Measurements from ENCODE around the gene RANBP1.

RANBP1 gene

GRCh38 chr22:20148414-20148813 lies 32.5 kb downstream of the RANBP1 start:
- POLR2A ChIA-PET, result no interaction called here
- TF ChIP-seq TARDBP (IDR thresholded peaks at IDR 0.05) (no peak), SUZ12 (IDR thresholded peaks at IDR 0.05) (no peak), BHLHE40 (IDR thresholded peaks at IDR 0.05; ENCODE audit: borderline replicate concordance) (no peak), LEF1 (IDR thresholded peaks at IDR 0.05; ENCODE audit: borderline replicate concordance) (no peak), NFRKB (IDR thresholded peaks at IDR 0.05) (no peak), FOXA1 (IDR thresholded peaks at IDR 0.05) (no peak), ZNF384 (IDR thresholded peaks at IDR 0.05) (no peak), L3MBTL2 (conservative IDR thresholded peaks at IDR 0.05) (no peak), ARNT (IDR thresholded peaks at IDR 0.05) (no peak), SP1 (IDR thresholded peaks at IDR 0.05) (no peak), FOXM1 (IDR thresholded peaks at IDR 0.05; ENCODE audit: borderline replicate concordance) (no peak), ELF4 (IDR thresholded peaks at IDR 0.05) (no peak), PKNOX1 (IDR thresholded peaks at IDR 0.05) (no peak), FOXK2 (IDR thresholded peaks at IDR 0.05) (no peak), HDGF (IDR thresholded peaks at IDR 0.05; ENCODE audit: borderline replicate concordance) (no peak), CTBP1 (IDR thresholded peaks at IDR 0.05; ENCODE audit: borderline replicate concordance) (no peak)

GRCh38 chr22:20149257-20150250 lies 33.6 kb downstream of the RANBP1 start:
- CTCF ChIA-PET, result no interaction called here
- TF ChIP-seq FOXA1 (IDR thresholded peaks at IDR 0.05) (no peak), LEF1 (IDR thresholded peaks at IDR 0.05; ENCODE audit: borderline replicate concordance) (no peak), ELF4 (IDR thresholded peaks at IDR 0.05) (no peak), L3MBTL2 (conservative IDR thresholded peaks at IDR 0.05) (no peak), PKNOX1 (IDR thresholded peaks at IDR 0.05) (no peak), SP1 (IDR thresholded peaks at IDR 0.05) (no peak), HDGF (IDR thresholded peaks at IDR 0.05; ENCODE audit: borderline replicate concordance) (no peak), SUZ12 (IDR thresholded peaks at IDR 0.05) (no peak), NFRKB (IDR thresholded peaks at IDR 0.05) (no peak), CTBP1 (IDR thresholded peaks at IDR 0.05; ENCODE audit: borderline replicate concordance) (no peak), ARNT (IDR thresholded peaks at IDR 0.05) (no peak)
- DNase-seq (ENCODE audit: extremely low spot score), result no peak
- POLR2A ChIA-PET, result no interaction called here

More at GRCh38 chr22:20148414-20148813, 32.5 kb downstream of the RANBP1 start:
- no peak for DNase-seq (ENCODE audit: extremely low spot score)
- CTCF ChIA-PET, result interaction anchor here (0.7 kb wide), 1 partner anchor 221 kb away, joined by 3 read pairs; no protein-coding TSS in a partner anchor

- TF ChIP-seq SUZ12 (IDR thresholded peaks at IDR 0.05), result no peak
- no peak for TF ChIP-seq FOXA1 (IDR thresholded peaks at IDR 0.05)
- no peak for TF ChIP-seq LEF1 (IDR thresholded peaks at IDR 0.05; ENCODE audit: borderline replicate concordance)
- TF ChIP-seq ARNT (IDR thresholded peaks at IDR 0.05), result no peak
- no peak for TF ChIP-seq NFRKB (IDR thresholded peaks at IDR 0.05)
- no peak for TF ChIP-seq CTBP1 (IDR thresholded peaks at IDR 0.05; ENCODE audit: borderline replicate concordance)
- TF ChIP-seq PKNOX1 (IDR thresholded peaks at IDR 0.05), result no peak
- TF ChIP-seq BHLHE40 (IDR thresholded peaks at IDR 0.05; ENCODE audit: borderline replicate concordance), result no peak
- TF ChIP-seq ELF4 (IDR thresholded peaks at IDR 0.05), result no peak
- TF ChIP-seq FOXK2 (IDR thresholded peaks at IDR 0.05), result no peak
- TF ChIP-seq HDGF (IDR thresholded peaks at IDR 0.05; ENCODE audit: borderline replicate concordance), result no peak
- TF ChIP-seq FOXM1 (IDR thresholded peaks at IDR 0.05; ENCODE audit: borderline replicate concordance), result no peak
- TF ChIP-seq ZNF384 (IDR thresholded peaks at IDR 0.05), result no peak
- TF ChIP-seq TARDBP (IDR thresholded peaks at IDR 0.05), result no peak
- no peak for TF ChIP-seq L3MBTL2 (conservative IDR thresholded peaks at IDR 0.05)
- TF ChIP-seq SP1 (IDR thresholded peaks at IDR 0.05), result no peak
- ChIA-PET POLR2A (interaction anchor here (1.0 kb wide), 1 partner anchor 169 kb away, joined by 3 read pairs; the partner anchor contains the start of gene DGCR6L), CTCF (no interaction called here)
- no peak for DNase-seq (ENCODE audit: extremely low spot score)
Measured at GRCh38 chr22:20150381-20151275, 34.7 kb downstream of the RANBP1 start, which contains the start of gene CCDC188. CCDC188 (minus strand) TSS chr22:20151055; CDS start chr22:20150986, 69 bp downstream.

GRCh38 chr22:20151276-20151588 lies 35.3 kb downstream of the RANBP1 start:
- POLR2A ChIA-PET, result interaction anchor here (1.0 kb wide), 1 partner anchor 169 kb away, joined by 3 read pairs; the partner anchor contains the start of gene DGCR6L
- no peak for TF ChIP-seq L3MBTL2 (conservative IDR thresholded peaks at IDR 0.05)
- TF ChIP-seq CTBP1 (IDR thresholded peaks at IDR 0.05; ENCODE audit: borderline replicate concordance), result no peak
- DNase-seq (ENCODE audit: extremely low spot score), result no peak
- CTCF ChIA-PET, result no interaction called here

GRCh38 chr22:20152464-20152890 lies 36.6 kb downstream of the RANBP1 start:
- TF ChIP-seq TARDBP (IDR thresholded peaks at IDR 0.05) (no peak), SP1 (IDR thresholded peaks at IDR 0.05) (no peak), ELF4 (IDR thresholded peaks at IDR 0.05) (no peak), SUZ12 (IDR thresholded peaks at IDR 0.05) (no peak), CTBP1 (IDR thresholded peaks at IDR 0.05; ENCODE audit: borderline replicate concordance) (no peak), NFRKB (IDR thresholded peaks at IDR 0.05) (no peak), ARNT (IDR thresholded peaks at IDR 0.05) (no peak), FOXM1 (IDR thresholded peaks at IDR 0.05; ENCODE audit: borderline replicate concordance) (no peak), BHLHE40 (IDR thresholded peaks at IDR 0.05; ENCODE audit: borderline replicate concordance) (no peak), ZNF384 (IDR thresholded peaks at IDR 0.05) (no peak), FOXA1 (IDR thresholded peaks at IDR 0.05) (no peak), FOXK2 (IDR thresholded peaks at IDR 0.05) (no peak), LEF1 (IDR thresholded peaks at IDR 0.05; ENCODE audit: borderline replicate concordance) (no peak), PKNOX1 (IDR thresholded peaks at IDR 0.05) (no peak), HDGF (IDR thresholded peaks at IDR 0.05; ENCODE audit: borderline replicate concordance) (no peak), L3MBTL2 (conservative IDR thresholded peaks at IDR 0.05) (no peak)
- POLR2A ChIA-PET, result no interaction called here
- CTCF ChIA-PET, result interaction anchor here (0.6 kb wide), 1 partner anchor 41 kb away, joined by 3 read pairs; no protein-coding TSS in a partner anchor
- DNase-seq (ENCODE audit: extremely low spot score), result no peak

Data from HEK293T (cell line).